Central memory CD8-positive, alpha-beta T cell (primary cell): Measurements from ENCODE around the gene SLC25A38.
A peak's percentile ranks its signal among the peaks of the same experiment; 100 is the strongest.
"Not testable (repeated sequence)": the region's sequence is repeated elsewhere in the genome, so short reads cannot be mapped to it uniquely, and the experiment has no call there.

ENCODE experiments used
- ATAC-seq: fragments of 150-1000 bp; cut with Tn5 transposase; replicated peaks from 2 replicates; pipeline ENCODE4 v1.10.0; 2022; ENCODE audit warnings: mild to moderate bottlenecking, moderate FRiP score, moderate number of reproducible peaks; ENCODE audit not compliant: poor library complexity, severe bottlenecking; ENCODE audit errors: extremely low read depth
- DNase-seq, 2 donors: peaks; one replicate each; pipeline ENCODE4 v3.0.0; 2021; ENCODE audit warnings: low spot score in 2 of 2
- H3K27ac Mint-ChIP-seq: one replicate; pipeline ENCODE4 v1.8.0; 2022; ENCODE audit warnings: low read depth, mild to moderate bottlenecking, moderate library complexity, mixed read lengths
- H3K27me3 Mint-ChIP-seq: one replicate; pipeline ENCODE4 v1.8.0; 2022; ENCODE audit warnings: mixed read lengths
- H3K36me3 Mint-ChIP-seq: one replicate; pipeline ENCODE4 v1.8.0; 2022; ENCODE audit warnings: mild to moderate bottlenecking, moderate library complexity, mixed read lengths; ENCODE audit not compliant: insufficient read depth
- H3K4me1 Mint-ChIP-seq: one replicate; pipeline ENCODE4 v1.8.0; 2022; ENCODE audit warnings: mixed read lengths
- H3K4me3 Mint-ChIP-seq: one replicate; pipeline ENCODE4 v1.8.0; 2022; ENCODE audit warnings: mild to moderate bottlenecking, moderate library complexity, mixed read lengths
- H3K9me3 Mint-ChIP-seq: one replicate; pipeline ENCODE4 v1.8.0; 2022; ENCODE audit warnings: mixed read lengths

The SLC25A38 gene

DNA sequence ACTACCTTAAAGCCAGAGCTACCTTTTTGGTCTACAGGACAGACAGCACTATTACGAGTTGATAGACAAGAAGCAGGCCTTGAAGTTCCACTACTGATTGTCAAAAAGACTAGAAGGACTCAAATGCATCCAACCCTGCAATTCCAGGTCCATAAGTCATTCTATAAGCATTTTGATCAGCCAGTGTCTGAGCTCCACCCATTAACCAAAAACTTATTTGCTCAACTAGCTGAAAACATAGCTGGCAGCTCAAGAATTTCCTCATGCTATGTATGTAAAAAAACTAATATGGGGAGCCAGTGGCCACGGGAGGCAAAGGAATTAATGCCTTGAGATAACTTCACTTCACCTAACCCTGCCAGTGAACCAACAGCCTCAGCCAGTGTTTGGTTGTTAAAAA is 32.0 kb upstream of the SLC25A38 start:
- peaks cover 10% of the 10 kb centered on the region for H3K27me3 Mint-ChIP-seq
- H3K9me3 Mint-ChIP-seq, DNase-seq, H3K4me1 Mint-ChIP-seq, H3K4me3 Mint-ChIP-seq, ATAC-seq, H3K36me3 Mint-ChIP-seq, H3K27ac Mint-ChIP-seq: not testable (repeated sequence)

DNA sequence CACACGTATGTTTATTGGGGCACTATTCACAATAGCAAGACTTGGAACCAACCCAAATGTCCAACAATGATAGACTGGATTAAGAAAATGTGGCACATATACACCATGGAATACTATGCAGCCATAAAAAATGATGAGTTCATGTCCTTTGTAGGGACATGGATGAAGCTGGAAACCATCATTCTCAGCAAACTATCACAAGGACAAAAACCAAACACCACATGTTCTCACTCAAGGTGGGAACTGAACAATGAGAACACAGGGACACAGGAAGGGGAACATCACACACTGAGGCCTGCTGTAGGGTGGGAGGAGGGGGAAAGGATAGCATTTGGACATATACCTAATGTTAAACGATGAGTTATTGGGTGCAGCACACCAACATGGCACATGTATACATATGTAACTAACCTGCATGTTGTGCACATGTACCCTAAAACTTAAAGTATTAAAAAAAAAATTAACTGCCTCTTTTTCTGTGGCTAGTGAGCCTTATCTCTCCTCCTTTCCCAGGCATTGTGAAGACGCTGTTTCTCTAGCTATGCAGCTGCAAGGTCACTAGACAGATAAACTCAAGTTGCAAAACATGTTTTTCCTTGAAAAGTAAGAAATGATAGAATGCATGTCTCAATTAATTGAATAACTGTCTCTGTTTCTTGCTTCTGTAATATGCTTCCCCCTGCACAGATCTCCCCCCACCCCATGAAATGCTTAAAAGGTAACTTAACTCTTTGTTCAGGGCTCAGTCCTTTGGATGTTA is 29.8 kb upstream of the SLC25A38 start:
- not testable (repeated sequence) for H3K4me3 Mint-ChIP-seq, H3K27ac Mint-ChIP-seq, H3K4me1 Mint-ChIP-seq, H3K9me3 Mint-ChIP-seq, DNase-seq, ATAC-seq, H3K36me3 Mint-ChIP-seq
- peaks cover 10% of the 10 kb centered on the region for H3K27me3 Mint-ChIP-seq

DNA sequence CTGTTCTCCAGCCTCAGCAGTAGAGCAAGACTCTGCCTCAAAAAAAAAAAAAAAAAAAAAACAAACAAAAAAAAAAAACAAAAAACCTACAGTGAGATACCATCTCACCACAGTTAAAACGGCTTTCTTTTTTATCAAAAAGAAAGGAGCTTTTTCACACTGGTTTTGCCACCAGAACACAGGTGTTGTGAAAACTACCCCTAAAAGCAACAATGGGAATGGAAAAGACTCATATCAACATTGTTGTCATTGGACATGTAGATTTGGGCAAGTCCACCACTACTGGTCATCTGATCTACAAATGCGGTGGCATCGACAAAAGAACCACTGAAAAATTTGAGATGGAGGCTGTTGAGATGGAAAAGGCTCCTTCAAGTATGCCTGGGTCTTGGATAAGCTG is 24.8 kb upstream of the SLC25A38 start:
- Mint-ChIP-seq H3K27ac (no peak overlapping the region), H3K4me1 (peaks cover 34% of the 10 kb centered on the region), H3K9me3 (no peaks in the 10 kb centered on the region), H3K27me3 (peaks cover 10% of the 10 kb centered on the region), H3K4me3 (no peak overlapping the region), H3K36me3 (no peaks in the 10 kb centered on the region)
- DNase-seq (no peak), ATAC-seq (no peak)

DNA sequence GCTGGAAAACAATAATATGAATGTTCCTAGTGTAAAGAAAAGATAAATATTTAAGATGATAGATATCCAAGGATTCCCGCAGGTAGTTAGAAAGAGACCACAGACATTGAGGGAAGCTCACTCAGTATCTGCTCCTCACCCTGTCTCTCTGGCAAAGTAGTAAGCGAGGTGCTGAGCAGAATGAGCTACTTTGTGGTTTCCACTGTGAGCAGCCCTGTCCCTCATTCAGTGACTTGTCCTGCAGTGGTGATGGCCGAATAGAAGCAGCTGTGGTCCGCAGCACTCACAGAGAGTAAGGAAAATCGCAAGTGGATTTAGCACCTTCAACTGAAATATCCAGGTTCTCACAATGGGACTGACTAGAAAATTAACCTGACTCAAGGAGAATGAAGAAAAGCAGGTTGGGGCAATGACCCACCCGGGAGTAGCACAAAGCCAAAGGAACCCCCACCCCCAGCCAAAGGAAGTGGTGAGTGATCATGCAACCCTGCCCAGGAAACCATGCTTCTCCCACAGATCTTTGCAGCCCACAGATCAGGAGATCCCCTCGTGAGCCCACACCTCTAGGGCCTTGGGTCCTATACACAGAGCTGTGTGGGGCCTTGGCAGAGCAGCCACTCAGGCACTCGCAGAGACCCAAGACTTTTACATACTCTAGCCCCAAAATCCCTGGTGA is 21.8 kb upstream of the SLC25A38 start:
- Mint-ChIP-seq H3K27ac (peak overlapping the region; percentile 25), H3K4me1 (peaks cover 40% of the 10 kb centered on the region), H3K9me3 (no peaks in the 10 kb centered on the region), H3K4me3 (peak overlapping the region; percentile 2), H3K36me3 (no peaks in the 10 kb centered on the region), H3K27me3 (no peaks in the 10 kb centered on the region)
- ATAC-seq (peak; percentile 87), DNase-seq (no peak)

DNA sequence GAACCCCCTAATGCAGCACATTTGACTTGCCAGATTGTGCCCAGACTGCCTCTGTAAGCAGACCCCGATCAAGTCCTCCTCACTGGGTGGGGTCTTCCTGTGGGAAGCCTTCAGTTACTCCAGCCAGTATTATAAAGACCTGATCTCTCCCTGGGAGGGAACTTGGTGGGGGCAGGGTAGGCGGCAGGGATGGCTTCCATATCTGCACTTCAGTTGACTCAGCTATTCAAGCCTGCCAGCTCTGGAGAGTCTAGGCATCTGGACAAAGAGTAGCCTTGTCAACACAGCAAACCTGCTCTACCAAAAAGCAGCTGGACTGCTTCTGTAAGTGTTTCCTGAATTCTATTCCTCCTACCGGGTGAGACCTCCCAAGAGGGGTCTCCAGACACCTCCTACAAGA is 21.0 kb upstream of the SLC25A38 start:
- Mint-ChIP-seq H3K36me3 (no peaks in the 10 kb centered on the region), H3K4me1 (peaks cover 39% of the 10 kb centered on the region), H3K27ac (peak overlapping the region; percentile 25), H3K4me3 (no peak overlapping the region), H3K9me3 (no peaks in the 10 kb centered on the region), H3K27me3 (no peaks in the 10 kb centered on the region)
- DNase-seq (no peak), ATAC-seq (no peak)

DNA sequence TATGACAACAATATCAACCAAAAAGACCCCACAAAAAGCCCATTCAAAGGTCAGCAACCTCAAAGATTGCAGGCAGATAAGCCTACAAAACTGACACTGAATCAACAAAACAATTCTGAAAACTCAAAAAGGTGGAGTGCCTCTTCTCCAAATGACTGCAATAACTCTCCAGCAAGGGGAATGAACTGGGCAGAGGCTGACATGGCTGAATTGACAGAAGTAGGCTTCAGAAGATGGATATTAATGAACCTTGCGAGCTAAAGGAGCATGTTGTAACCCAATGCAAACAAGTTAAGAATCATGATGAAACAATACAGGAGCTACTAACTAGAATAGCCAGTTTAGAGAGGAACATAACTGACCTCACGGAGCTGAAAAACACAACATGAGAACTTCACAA is 20.4 kb upstream of the SLC25A38 start:
- H3K27ac Mint-ChIP-seq, result no peak overlapping the region

DNA sequence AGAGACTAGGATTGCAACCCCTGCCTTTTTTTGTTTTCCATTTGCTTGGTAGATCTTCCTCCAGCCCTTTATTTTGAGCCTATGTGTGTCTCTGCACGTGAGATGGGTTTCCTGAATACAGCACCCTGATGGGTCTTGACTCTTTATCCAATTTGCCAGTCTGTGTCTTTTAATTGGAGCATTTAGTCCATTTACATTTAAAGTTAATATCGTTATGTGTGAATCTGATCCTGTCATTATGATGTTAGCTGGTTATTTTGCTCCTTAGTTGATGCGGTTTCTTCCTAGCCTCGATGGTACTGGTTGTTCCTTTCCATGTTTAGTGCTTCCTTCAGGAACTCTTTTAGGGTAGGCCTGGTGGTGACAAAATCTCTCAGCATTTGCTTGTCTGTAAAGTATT is 12.7 kb upstream of the SLC25A38 start:
- not testable (repeated sequence) for H3K36me3 Mint-ChIP-seq, ATAC-seq, H3K9me3 Mint-ChIP-seq, H3K4me1 Mint-ChIP-seq, H3K4me3 Mint-ChIP-seq, DNase-seq, H3K27ac Mint-ChIP-seq
- peaks cover 47% of the 10 kb centered on the region for H3K27me3 Mint-ChIP-seq

More for the DNA sequence above, 20.4 kb upstream of the SLC25A38 start:
- no peak for ATAC-seq
- no peaks in the 10 kb centered on the region for H3K27me3 Mint-ChIP-seq
- peaks cover 33% of the 10 kb centered on the region for H3K4me1 Mint-ChIP-seq
- H3K9me3 Mint-ChIP-seq, result no peaks in the 10 kb centered on the region
- no peaks in the 10 kb centered on the region for H3K36me3 Mint-ChIP-seq
- DNase-seq, result no peak
- no peak overlapping the region for H3K4me3 Mint-ChIP-seq

DNA sequence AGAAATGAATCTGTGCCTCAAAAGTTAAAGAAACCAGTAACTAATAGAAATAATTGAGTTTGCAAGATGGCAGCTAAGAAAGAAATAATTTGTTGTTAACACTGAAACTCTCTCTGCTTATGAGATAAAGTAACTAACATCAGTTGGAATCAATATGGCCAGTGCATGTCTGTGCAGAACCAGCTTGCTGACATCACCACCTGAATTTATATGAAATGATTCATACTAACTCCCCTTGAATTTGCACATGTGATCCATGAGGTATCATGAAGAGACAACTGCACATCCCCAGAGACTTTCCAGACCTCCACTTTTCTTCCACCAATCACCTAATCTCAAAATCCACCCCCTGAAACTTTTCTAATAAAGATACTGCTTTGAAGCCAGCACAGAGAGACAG is 10.3 kb upstream of the SLC25A38 start:
- H3K4me1 Mint-ChIP-seq, result no peaks in the 10 kb centered on the region
- peaks cover 1% of the 10 kb centered on the region for H3K36me3 Mint-ChIP-seq
- peaks cover 47% of the 10 kb centered on the region for H3K27me3 Mint-ChIP-seq
- no peak overlapping the region for H3K4me3 Mint-ChIP-seq
- DNase-seq, result no peak
- no peak for ATAC-seq
- H3K27ac Mint-ChIP-seq, result no peak overlapping the region
- H3K9me3 Mint-ChIP-seq, result no peaks in the 10 kb centered on the region

DNA sequence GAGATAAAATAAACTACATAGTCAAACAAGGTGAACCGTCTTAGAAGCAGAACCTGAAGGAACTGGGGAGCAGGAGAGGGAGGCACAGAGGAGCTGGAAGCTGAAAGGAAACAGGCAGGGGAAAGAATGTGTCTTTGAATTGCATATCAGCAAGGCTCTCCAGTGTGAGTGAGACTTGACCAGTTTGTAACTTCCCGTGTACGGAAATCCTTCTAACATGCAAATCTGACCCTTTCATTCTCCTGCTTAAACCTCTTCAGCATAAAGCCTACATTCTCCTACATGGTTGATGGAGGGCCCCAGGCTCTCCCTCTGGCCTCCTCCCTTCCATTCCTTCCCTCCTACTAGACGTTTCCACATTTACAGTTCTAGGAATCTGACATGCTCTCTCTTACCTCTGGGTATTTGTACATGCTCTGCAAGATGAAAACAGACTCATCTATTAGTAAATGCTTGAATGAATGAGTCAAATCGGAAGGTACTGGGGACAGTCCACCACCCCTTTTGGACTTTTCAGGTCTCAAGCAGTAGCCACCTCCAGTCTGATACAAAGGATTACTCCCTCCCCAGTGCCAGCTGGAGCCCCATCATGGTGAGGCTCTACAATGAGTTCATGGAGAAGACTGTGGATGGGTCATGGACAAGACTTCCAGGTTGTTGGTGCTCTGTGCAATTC is 6.1 kb upstream of the SLC25A38 start:
- Mint-ChIP-seq H3K27ac (no peak overlapping the region), H3K4me3 (no peak overlapping the region), H3K9me3 (no peaks in the 10 kb centered on the region), H3K4me1 (peaks cover 6% of the 10 kb centered on the region), H3K27me3 (peaks cover 16% of the 10 kb centered on the region), H3K36me3 (peaks cover 1% of the 10 kb centered on the region)
- ATAC-seq (no peak), DNase-seq (no peak)

DNA sequence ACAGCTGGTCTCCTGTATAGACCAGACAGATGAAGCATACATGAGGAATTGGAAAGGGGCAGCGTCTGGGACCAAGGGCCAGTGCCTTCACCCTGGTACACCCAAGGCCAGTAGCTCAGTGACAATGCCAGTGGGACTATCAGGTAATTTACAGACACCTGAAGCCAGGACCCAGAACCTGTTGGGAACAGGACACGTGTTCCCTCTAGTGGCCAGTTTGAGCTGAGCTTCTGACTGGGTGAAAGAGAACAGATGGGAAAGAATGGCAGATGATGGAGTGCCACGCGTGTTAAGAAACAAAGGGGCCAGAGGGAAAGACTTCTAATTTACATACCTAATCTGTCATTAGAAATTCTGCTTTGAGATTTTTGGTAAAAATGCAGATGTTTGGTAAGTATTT is 5.1 kb upstream of the SLC25A38 start:
- H3K4me3 Mint-ChIP-seq, result no peak overlapping the region
- DNase-seq (peak in 1 of 2 donors; percentile 33), ATAC-seq (no peak)
- H3K4me1 Mint-ChIP-seq, result peaks cover 9% of the 10 kb centered on the region
- H3K9me3 Mint-ChIP-seq, result no peaks in the 10 kb centered on the region
- peaks cover 9% of the 10 kb centered on the region for H3K27me3 Mint-ChIP-seq
- no peak overlapping the region for H3K27ac Mint-ChIP-seq
- H3K36me3 Mint-ChIP-seq, result peaks cover 1% of the 10 kb centered on the region

DNA sequence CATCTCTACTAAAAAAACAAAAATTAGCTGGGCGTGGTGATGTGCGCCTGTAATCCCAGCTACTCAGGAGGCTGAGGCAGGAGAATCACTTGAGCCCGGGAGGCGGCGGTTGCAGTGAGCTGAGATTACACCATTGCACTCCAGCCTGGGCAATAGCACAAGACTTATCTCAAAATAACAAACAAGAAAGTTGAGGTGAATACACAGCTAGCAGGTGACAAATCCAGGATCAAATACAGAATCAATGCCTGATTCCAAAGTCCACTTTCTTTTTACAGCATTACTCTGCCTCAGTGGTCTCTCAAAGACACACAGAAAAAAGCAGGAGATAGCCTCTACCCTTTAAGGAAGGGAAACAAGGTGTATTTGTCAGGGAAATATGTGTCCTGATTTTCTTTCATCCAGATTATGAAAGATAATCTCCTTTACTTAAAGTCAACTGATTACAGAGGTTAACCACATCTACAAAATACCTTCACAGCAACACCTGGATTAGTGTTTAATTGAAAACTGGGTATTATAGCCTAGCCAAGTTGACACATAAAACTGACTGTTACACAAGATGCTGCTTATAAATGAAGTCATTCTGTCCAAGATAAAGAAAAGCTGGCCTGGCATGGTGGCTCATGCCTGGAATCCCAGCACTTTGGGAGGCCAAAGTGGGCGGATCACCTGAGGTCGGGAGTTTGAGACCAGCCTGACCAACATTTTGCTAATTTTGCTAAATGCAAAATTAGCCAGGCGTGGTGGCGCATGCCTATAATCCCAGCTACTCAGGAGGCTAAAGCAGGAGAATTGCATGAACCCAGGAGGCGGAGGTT is 4.0 kb upstream of the SLC25A38 start:
- ATAC-seq (no peak), DNase-seq (no peak)
- peaks cover 7% of the 10 kb centered on the region for H3K36me3 Mint-ChIP-seq
- H3K27ac Mint-ChIP-seq, result no peak overlapping the region
- no peaks in the 10 kb centered on the region for H3K9me3 Mint-ChIP-seq
- no peaks in the 10 kb centered on the region for H3K27me3 Mint-ChIP-seq
- H3K4me3 Mint-ChIP-seq, result no peak overlapping the region
- H3K4me1 Mint-ChIP-seq, result peaks cover 17% of the 10 kb centered on the region

DNA sequence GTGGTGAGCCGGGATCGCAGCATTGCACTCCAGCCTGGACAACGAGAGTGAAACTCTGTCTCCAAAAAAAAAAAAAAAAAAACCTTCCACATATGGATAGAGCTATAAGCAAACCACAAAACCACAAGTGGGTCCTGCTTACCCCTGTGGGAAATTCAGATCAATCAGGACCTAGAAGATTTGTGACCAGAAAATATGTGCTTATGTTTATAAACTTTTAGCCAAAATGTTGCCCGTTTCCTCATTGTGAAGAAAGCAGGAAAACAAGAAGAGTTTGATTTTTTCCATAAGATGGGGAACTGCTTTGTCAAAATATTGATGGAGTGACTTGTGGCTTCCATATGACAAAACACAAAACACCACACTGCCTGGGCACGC is 3.4 kb upstream of the SLC25A38 start:
- peaks cover 11% of the 10 kb centered on the region for H3K36me3 Mint-ChIP-seq
- H3K27me3 Mint-ChIP-seq, result no peaks in the 10 kb centered on the region
- H3K9me3 Mint-ChIP-seq, result no peaks in the 10 kb centered on the region
- H3K27ac Mint-ChIP-seq, result no peak overlapping the region
- H3K4me3 Mint-ChIP-seq, result no peak overlapping the region
- DNase-seq (no peak), ATAC-seq (no peak)
- peaks cover 17% of the 10 kb centered on the region for H3K4me1 Mint-ChIP-seq
